Caco-2 (cell line): ENCODE data around the gene ZNF646. TPM values are rescaled to one million over a fixed set of nuclear protein-coding genes. Genes with fewer than 3 reads are reported as not detected.

Experiments used
- total RNA-seq: library from RNA; stranded (reverse); gene quantifications from 2 replicates; pipeline ENCODE4 v1.2.3, GENCODE V29; 2022

The ZNF646 gene
- total RNA-seq, 1 experiment from 2014 or later: 17.2 TPM

Other genes with a start within 250 kb of the ZNF646 start
- gene BCL7C, start 180.3 kb upstream of the ZNF646 start, total RNA-seq: 15.1 and 17.7 TPM in 2 replicates
- gene CTF1, start 177.8 kb upstream of the ZNF646 start, total RNA-seq: 1.8 and 2.4 TPM in 2 replicates
- 20.2 and 23.4 TPM in 2 replicates for gene FBXL19, start 150.8 kb upstream of the ZNF646 start, total RNA-seq
- gene ORAI3, start 125.4 kb upstream of the ZNF646 start, total RNA-seq: 4.7 TPM in 2 replicates
- gene SETD1A, start 116.7 kb upstream of the ZNF646 start, total RNA-seq: 21.5 and 26.3 TPM in 2 replicates
- 1.3 and 2.4 TPM in 2 replicates for gene HSD3B7, start 89.2 kb upstream of the ZNF646 start, total RNA-seq
- gene STX1B, start 63.8 kb upstream of the ZNF646 start, total RNA-seq: 0.46 and 0.77 TPM in 2 replicates
- 27.9 and 29.2 TPM in 2 replicates for gene STX4, start 40.9 kb upstream of the ZNF646 start, total RNA-seq
- 8.7 and 10.8 TPM in 2 replicates for gene ZNF668, start 182 bp upstream of the ZNF646 start, total RNA-seq
- 1.8 and 2.1 TPM in 2 replicates for gene PRSS53, start 14.5 kb downstream of the ZNF646 start, total RNA-seq
- gene VKORC1, start 20.4 kb downstream of the ZNF646 start, total RNA-seq: 61.3 and 61.4 TPM in 2 replicates
- 30.5 and 34.1 TPM in 2 replicates for gene BCKDK, start 34.0 kb downstream of the ZNF646 start, total RNA-seq
- gene KAT8, start 43.2 kb downstream of the ZNF646 start, total RNA-seq: 46.2 and 50.2 TPM in 2 replicates
- 237 and 271 TPM in 2 replicates for gene PRSS8, start 61.3 kb downstream of the ZNF646 start, total RNA-seq
- gene PRSS36, start 75.6 kb downstream of the ZNF646 start, total RNA-seq: 1.4 and 1.6 TPM in 2 replicates
- gene FUS, start 105.7 kb downstream of the ZNF646 start, total RNA-seq: 489 and 490 TPM in 2 replicates
- 0.49 and 0.84 TPM in 2 replicates for gene PYCARD, start 128.3 kb downstream of the ZNF646 start, total RNA-seq
- gene TRIM72, start 139.7 kb downstream of the ZNF646 start, total RNA-seq: 0.07 TPM in 2 replicates
- not detected in 2 replicates for gene PYDC1, start 142.7 kb downstream of the ZNF646 start, total RNA-seq
- 0.19 TPM in 1 of 2 replicates, not detected in the other for gene ITGAM, start 185.6 kb downstream of the ZNF646 start, total RNA-seq